Fibroblast of the aortic adventitia (primary cell): ENCODE results near the gene ADAMTS2. TPM values are rescaled to one million over a fixed set of nuclear protein-coding genes. Genes with fewer than 3 reads are reported as not detected.

ENCODE experiments used
- DNase-seq: peaks from one replicate; pipeline ENCODE4 v3.0.0-alpha.2; 2010; ENCODE audit warnings: low read depth
- H3K4me3 ChIP-seq: 2 replicates; pipeline ENCODE4 v1.5.1; 2011; ENCODE audit warnings: low read depth, mild to moderate bottlenecking, control low read depth, low read length, moderate library complexity
- total RNA-seq: library from RNA; depleted of rRNA; stranded (reverse); fragments of >200 nt; gene quantifications from 2 replicates; pipeline ENCODE4 v1.2.3, GENCODE V29; 2012; ENCODE audit warnings: low replicate concordance
- TF ChIP-seq, protein P1 (sequence below): IDR thresholded peaks from 2 replicates; pipeline ENCODE4 v1.5.1; 2011; ENCODE audit warnings: mild to moderate bottlenecking, low read length, control low read depth, inconsistent platforms; ENCODE audit not compliant: insufficient read depth

Gene ADAMTS2
- total RNA-seq, 1 donor = 25.8 TPM

DNA sequence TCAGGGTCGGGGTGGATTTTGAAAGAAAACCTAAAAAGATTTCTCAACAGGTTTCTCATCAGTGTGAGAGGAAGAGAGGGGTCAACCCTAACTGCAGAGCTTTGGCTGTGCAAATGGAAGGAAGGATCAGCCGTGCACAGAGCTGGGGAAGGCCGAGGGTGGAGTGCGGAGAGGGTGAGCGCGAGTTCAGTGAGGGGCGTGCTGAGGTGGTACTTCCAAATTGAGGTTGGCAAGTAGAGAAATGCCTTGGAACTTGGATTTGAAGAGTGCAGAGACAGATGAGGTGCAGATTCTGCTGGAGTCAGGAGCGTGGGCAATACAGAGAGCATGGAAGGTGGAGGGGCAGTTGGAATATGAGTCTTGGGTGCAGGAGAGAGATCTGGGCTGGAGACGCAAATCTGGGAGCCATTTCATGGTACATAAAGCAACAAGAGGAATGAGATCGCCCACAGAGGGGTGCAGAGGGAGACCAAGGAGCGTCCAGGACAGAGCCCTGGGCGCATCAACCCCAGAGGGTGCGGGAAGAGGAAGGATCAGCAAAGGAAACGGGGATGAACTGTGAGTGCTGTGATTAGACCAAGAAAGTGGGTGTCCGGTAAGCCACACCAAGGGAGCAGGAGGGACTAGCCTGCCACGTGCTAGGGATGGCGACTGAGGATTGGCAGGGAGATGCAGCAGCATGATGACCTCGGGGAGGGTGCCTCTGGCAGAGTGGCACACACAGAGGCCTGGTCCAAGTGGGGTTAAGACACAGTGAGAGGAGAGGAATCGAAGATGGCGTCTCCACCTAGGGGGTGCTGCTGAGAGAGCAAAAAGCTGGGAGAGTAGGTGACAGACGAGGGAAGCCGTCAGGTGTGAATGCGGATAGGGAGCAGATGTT lies 105.8 kb downstream of the ADAMTS2 start:
- no peak for DNase-seq
- TF ChIP-seq, protein P1, sequence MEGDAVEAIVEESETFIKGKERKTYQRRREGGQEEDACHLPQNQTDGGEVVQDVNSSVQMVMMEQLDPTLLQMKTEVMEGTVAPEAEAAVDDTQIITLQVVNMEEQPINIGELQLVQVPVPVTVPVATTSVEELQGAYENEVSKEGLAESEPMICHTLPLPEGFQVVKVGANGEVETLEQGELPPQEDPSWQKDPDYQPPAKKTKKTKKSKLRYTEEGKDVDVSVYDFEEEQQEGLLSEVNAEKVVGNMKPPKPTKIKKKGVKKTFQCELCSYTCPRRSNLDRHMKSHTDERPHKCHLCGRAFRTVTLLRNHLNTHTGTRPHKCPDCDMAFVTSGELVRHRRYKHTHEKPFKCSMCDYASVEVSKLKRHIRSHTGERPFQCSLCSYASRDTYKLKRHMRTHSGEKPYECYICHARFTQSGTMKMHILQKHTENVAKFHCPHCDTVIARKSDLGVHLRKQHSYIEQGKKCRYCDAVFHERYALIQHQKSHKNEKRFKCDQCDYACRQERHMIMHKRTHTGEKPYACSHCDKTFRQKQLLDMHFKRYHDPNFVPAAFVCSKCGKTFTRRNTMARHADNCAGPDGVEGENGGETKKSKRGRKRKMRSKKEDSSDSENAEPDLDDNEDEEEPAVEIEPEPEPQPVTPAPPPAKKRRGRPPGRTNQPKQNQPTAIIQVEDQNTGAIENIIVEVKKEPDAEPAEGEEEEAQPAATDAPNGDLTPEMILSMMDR = no peak

DNA sequence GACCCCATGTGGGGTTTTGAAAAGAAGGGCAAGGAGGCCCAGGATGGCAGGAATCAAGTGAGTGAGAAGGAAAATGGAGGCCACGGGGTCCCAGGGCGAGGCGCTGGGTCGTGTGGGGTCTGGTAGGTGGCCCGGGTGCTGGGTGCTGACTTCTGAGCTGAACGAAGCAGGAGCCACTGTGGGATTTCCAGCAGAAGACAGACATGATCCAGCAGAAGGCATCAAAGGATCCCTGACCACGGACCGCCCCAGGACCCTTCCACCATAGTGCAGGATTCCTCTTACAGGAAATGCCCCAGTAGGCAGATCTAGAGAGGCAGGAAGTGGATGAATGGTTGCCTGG lies 106.7 kb downstream of the ADAMTS2 start:
- H3K4me3 ChIP-seq = no peak overlapping the region
- TF ChIP-seq, protein P1 = no peak
- no peak for DNase-seq

More for the DNA sequence above, 105.8 kb downstream of the ADAMTS2 start:
- no peak overlapping the region for H3K4me3 ChIP-seq

DNA sequence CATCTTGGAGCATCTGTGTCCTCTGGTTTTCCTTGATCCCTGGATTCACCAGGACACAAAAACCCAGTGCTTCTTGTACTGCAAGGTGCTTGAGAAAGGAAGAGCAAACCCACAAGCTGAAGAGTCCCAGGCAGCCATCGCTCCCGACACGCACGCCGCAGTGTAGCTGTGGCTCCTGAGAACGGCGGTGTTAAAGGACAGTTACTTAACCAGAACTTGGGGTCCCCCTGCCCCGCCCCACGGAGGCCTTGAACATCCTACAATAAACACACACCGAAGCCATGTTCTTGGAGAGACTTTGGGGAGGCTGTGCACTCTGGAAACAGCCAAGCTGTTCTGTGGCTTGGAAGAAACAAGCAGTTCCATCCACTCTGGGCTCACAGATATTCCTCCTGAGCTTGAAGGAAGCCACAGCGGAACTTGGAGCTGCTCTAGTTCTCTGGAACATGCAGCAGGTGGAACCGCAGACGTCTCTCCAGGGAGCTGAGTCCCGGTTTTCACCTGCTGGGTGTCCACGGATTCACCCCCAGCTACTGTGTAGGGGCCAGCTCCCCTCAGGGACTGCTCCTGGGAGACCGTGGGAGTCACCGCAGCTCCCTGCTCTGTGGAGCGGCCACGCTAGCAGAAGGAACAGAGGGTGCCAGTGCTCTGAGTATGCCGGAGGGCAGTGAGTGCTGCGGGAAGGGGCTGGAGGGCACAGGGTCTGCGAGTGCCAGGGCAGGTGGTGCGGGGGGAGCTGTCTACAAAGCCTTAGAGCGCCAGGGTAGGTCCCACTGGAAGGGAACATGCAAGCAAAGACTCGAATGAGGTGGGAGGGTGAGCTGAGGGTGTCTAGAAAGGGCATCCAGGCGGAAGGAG lies 107.3 kb downstream of the ADAMTS2 start:
- TF ChIP-seq, protein P1 = no peak
- H3K4me3 ChIP-seq = no peak overlapping the region
- no peak for DNase-seq

DNA sequence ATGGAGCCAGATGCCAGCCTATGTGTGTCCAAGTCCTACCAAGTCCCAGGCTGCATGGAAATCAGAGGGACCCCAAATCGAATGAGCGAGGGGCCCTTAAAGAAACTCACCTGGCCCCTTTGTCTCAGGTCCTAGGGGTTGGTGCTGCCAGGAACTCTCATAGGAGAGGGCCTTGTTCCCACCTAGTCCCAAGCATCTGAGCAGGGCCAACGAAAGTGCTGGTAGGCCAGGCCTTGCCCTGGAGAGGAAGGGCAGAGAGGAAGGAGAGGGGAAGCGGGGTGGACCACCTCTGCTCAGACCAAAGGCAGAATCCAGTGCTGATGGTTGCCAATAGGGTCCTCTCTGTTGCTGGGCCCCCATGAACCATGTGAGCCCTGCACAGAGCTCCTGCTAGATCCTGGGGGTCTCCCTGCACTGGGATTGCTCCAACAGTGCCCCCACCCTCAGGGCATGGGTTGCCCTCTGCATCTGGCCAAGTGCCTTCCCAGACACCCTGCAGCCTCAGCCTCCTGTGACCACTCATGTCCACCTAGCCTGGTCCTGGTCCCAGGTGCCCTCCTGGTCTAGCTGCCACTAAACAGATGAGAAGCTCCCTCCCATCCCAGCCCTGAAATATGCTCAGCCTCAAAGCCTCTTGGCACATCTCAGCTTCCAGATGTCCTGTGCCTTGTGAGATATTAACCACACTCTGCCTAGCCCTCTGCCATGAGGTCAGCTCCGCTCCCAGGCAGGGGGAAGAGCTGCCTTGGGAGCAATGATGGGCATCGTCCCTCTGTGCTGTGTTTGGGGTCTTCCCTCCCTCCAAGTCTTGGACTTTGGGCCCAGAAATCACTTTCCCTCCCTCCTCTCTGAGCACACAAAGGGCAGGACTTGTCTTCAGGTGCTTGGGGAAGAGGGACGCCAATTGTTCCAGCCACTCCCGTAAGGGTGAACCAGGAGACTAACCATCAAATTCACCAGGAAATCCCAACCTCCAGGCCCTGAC lies 109.6 kb downstream of the ADAMTS2 start:
- TF ChIP-seq, protein P1 = no peak
- no peak overlapping the region for H3K4me3 ChIP-seq
- no peak for DNase-seq

DNA sequence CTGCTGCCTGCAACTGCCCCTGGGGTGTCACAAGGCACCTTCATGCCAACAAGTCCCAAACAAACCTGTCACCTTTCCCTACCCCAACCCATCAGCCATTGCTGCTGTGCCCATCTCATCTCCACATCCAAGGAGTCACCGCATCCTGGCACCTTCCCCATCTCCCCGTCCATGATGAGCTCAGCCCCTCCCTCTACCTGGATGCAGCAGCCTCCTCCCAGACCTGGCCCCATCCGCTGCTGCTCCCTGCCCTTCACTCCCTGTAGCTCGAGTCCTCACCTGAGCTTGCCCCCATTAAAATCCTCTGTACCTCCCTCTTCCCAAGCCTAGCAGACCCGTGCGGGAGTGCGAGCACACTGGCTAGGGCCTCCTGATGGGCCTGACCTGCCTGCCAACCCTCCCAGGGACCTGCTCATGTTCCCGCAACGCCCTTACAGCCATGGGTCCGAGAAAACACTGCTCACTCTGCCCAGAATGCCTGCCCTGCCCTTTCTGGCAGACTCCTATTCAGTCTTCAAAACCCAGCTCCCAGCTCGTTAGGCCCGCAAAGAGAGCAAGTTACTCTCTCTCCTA lies 110.6 kb downstream of the ADAMTS2 start:
- no peak overlapping the region for H3K4me3 ChIP-seq
- TF ChIP-seq, protein P1 = no peak
- no peak for DNase-seq
